Left ventricle myocardium inferior (tissue), 1 donor: ENCODE results near the gene FAM20B. TPM values are rescaled to one million over a fixed set of nuclear protein-coding genes. Genes with fewer than 3 reads are reported as not detected.
A peak's percentile ranks its signal among the peaks of the same experiment; 100 is the strongest.

Experiments
- DNase-seq: peaks from one replicate; pipeline ENCODE4 v3.0.0-alpha.2; 2020
- H3K27ac ChIP-seq: fragments of 200-600 bp; replicated peaks from 2 replicates; pipeline ENCODE4 v1.8.0; 2021
- H3K27me3 ChIP-seq: fragments of 200-600 bp; 2 replicates; pipeline ENCODE4 v1.8.0; 2021; ENCODE audit warnings: low read depth
- H3K36me3 ChIP-seq: fragments of 200-600 bp; 2 replicates; pipeline ENCODE4 v1.8.0; 2021
- H3K4me1 ChIP-seq: fragments of 200-600 bp; 2 replicates; pipeline ENCODE4 v1.8.0; 2021
- H3K4me3 ChIP-seq: fragments of 200-600 bp; 2 replicates; pipeline ENCODE4 v1.8.0; 2021; ENCODE audit warnings: mild to moderate bottlenecking, moderate library complexity
- H3K9me3 ChIP-seq: fragments of 200-600 bp; replicated peaks from 2 replicates; pipeline ENCODE4 v1.8.0; 2021
- intact Hi-C: fragments of 100-400 bp; cut with micrococcal nuclease; formaldehyde crosslinking; loops from one replicate; pipeline ENCODE4 v1.11.0; 2022
- total RNA-seq: library from RNA; stranded (reverse); fragmentation: NEBNext Ultra II Directional; extraction: Animal tissue kit (Norgen Biotek cat#: 25700); gene quantifications from one replicate; pipeline ENCODE4 v1.2.1, GENCODE V29; 2021
- TF ChIP-seq, protein P1 (sequence below): fragments of 200-600 bp; IDR thresholded peaks from 2 replicates; pipeline ENCODE4 v1.8.0; 2021; ENCODE audit warnings: antibody characterized with exemption, mild to moderate bottlenecking, borderline replicate concordance
- donor health status: DM: no; HTN: yes; CAD: no; lungs with severe emphysema.

Gene FAM20B
- total RNA-seq, 1 donor from 2014 or later, result 53.8 TPM

GRCh38 chr1:179047636-179047997 is 21.9 kb downstream of the FAM20B start:
- Histone ChIP-seq H3K27me3 (no peaks in the 10 kb centered on the region), H3K27ac (peak overlapping the region; percentile 39), H3K36me3 (peaks cover 14% of the 10 kb centered on the region), H3K9me3 (no peaks in the 10 kb centered on the region), H3K4me3 (no peak overlapping the region), H3K4me1 (peaks cover 18% of the 10 kb centered on the region)
- intact Hi-C loops, result no loop called here
- DNase-seq, result no peak
- TF ChIP-seq, protein P1, sequence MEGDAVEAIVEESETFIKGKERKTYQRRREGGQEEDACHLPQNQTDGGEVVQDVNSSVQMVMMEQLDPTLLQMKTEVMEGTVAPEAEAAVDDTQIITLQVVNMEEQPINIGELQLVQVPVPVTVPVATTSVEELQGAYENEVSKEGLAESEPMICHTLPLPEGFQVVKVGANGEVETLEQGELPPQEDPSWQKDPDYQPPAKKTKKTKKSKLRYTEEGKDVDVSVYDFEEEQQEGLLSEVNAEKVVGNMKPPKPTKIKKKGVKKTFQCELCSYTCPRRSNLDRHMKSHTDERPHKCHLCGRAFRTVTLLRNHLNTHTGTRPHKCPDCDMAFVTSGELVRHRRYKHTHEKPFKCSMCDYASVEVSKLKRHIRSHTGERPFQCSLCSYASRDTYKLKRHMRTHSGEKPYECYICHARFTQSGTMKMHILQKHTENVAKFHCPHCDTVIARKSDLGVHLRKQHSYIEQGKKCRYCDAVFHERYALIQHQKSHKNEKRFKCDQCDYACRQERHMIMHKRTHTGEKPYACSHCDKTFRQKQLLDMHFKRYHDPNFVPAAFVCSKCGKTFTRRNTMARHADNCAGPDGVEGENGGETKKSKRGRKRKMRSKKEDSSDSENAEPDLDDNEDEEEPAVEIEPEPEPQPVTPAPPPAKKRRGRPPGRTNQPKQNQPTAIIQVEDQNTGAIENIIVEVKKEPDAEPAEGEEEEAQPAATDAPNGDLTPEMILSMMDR, result no peak

DNA sequence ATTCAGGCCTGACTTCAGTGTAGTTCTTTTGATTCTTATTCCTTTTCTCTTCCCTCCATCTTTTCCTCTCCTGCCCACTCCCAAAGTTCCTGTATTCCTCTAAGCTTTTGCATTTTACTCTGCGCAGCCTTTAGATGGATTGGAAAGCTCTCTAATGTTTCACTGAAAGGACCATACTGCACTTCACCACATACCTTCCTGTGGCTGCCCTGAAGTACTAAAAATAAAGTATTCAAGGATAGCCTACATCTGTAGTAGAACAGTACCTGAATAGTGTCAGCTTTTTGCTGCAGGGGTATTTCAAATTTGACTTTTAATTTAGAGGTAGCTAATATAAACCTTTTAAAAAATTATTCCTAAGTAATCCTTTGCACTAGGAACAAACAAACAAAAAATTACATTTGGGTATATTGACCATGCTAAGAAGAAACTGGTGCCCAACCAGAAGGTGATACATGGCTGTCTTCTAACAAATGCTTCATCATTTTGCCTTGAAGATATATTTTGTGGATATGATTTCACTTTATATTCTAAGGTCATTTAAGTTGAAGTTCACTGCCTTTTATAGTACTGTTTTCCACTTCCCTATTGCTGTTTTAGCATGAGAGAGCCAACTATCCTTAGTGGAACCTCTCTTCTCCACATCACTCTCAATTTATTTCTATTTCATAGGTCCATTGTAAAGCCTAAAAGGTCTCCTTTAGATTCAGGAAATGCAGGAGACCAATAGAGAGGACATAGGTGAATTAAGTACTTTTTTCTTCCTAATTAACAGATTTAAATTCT is 22.8 kb downstream of the FAM20B start:
- no peaks in the 10 kb centered on the region for H3K9me3 ChIP-seq
- H3K4me3 ChIP-seq, result no peak overlapping the region
- intact Hi-C loops, result no loop called here
- no peak for DNase-seq
- H3K4me1 ChIP-seq, result peaks cover 18% of the 10 kb centered on the region
- H3K27me3 ChIP-seq, result no peaks in the 10 kb centered on the region
- TF ChIP-seq, protein P1, result no peak
- H3K36me3 ChIP-seq, result peaks cover 14% of the 10 kb centered on the region
- H3K27ac ChIP-seq, result no peak overlapping the region

- no peaks in the 10 kb centered on the region for H3K9me3 ChIP-seq
- intact Hi-C loops, result no loop called here
- H3K4me1 ChIP-seq, result peaks cover 9% of the 10 kb centered on the region
- H3K27ac ChIP-seq, result no peak overlapping the region
- TF ChIP-seq, protein P1, result no peak
- no peak overlapping the region for H3K4me3 ChIP-seq
- peaks cover 32% of the 10 kb centered on the region for H3K36me3 ChIP-seq
- DNase-seq, result no peak
- H3K27me3 ChIP-seq, result no peaks in the 10 kb centered on the region
These were observed 27.1 kb downstream of the FAM20B start for GRCh38 chr1:179052776-179053175.

DNA sequence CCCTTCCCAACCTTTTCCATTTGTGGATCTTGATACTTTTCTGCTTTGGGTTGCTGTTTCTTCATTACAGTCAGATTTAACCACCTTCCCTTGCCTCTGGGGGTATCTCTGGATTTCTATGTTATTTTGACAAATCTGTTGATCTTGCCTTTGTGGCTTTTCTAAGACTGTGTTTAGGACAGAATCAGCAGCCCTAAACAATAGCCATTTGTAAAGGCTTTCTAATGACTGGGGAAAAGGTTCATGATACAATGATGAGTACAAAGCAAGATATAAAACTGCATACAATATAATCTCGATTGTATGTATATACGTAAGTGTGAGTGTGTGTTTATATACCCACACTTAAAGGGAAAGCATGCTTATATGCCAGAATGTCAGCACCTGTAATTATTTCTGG is 27.8 kb downstream of the FAM20B start:
- Histone ChIP-seq H3K27ac (no peak overlapping the region), H3K27me3 (no peaks in the 10 kb centered on the region), H3K4me3 (no peak overlapping the region), H3K4me1 (peaks cover 5% of the 10 kb centered on the region), H3K36me3 (peaks cover 32% of the 10 kb centered on the region), H3K9me3 (no peaks in the 10 kb centered on the region)
- no peak for DNase-seq
- TF ChIP-seq, protein P1, result no peak
- intact Hi-C loops, result no loop called here

DNA sequence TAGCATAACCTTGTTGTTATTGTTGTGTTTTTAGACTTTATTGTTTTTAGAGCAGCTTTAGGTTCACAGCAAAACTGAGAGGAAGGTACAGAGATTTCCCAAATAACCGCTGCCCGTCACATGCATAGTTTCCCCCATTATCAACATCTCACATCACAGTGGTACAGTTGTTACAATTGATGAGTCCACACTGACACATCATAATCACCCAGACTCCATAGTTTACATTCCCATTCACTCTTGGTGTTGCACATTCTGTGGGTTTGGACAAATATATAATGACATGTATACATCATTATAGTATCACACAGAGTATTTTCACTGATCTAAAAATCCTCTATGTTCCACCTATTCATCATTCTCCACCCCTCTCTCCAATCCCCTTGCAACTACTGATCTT is 30.2 kb downstream of the FAM20B start:
- TF ChIP-seq, protein P1, result no peak
- Histone ChIP-seq H3K36me3 (peaks cover 36% of the 10 kb centered on the region), H3K4me3 (no peak overlapping the region), H3K4me1 (peaks cover 8% of the 10 kb centered on the region), H3K27ac (no peak overlapping the region), H3K27me3 (no peaks in the 10 kb centered on the region), H3K9me3 (no peaks in the 10 kb centered on the region)
- intact Hi-C loops, result no loop called here
- DNase-seq, result no peak
